Tibial nerve (tissue), 4 donors: ENCODE measurements around the gene STRN3. TPM values are rescaled to one million over a fixed set of nuclear protein-coding genes. Genes with fewer than 3 reads are reported as not detected.

ENCODE experiments used
- DNase-seq, 2 donors: peaks; one replicate each; pipeline ENCODE4 v3.0.0-alpha.2; 2019; ENCODE audit warnings: low spot score in 2 of 2
- H3K27ac ChIP-seq, 4 donors: fragments of 200-600 bp; sonication (generic) in 3 of 4; one replicate each; pipeline ENCODE4 v1.5.1; 2017 to 2019; ENCODE audit warnings: mild to moderate bottlenecking in 1 of 4
- H3K27me3 ChIP-seq, 2 donors: fragments of 200-600 bp; sonication (generic) in 1 of 2; one replicate each; pipeline versions ENCODE4 v1.5.1 to v1.6.0; 2017 to 2019
- H3K36me3 ChIP-seq, 3 donors: fragments of 200-600 bp; sonication (generic); one replicate each; pipeline ENCODE4 v1.5.1; 2018 to 2019
- H3K4me1 ChIP-seq, 4 donors: fragments of 200-600 bp; sonication (generic) in 3 of 4; one replicate each; pipeline ENCODE4 v1.5.1; 2017 to 2019
- H3K4me3 ChIP-seq, 4 donors: fragments of 200-600 bp; sonication (generic) in 3 of 4; one replicate each; pipeline ENCODE4 v1.5.1; 2017 to 2019; ENCODE audit warnings: mild to moderate bottlenecking in 1 of 4, moderate library complexity in 1 of 4
- H3K9me3 ChIP-seq, 4 donors: fragments of 200-600 bp; sonication (generic) in 3 of 4; one replicate each; pipeline ENCODE4 v1.5.1; 2017 to 2019
- EP300 ChIP-seq, 2 donors: sonication (generic); formaldehyde crosslinking; IDR thresholded peaks; one replicate each; pipeline ENCODE4 v1.6.1; 2017; ENCODE audit warnings: antibody characterized with exemption in 2 of 2, mild to moderate bottlenecking in 1 of 2
- POLR2A ChIP-seq, 2 donors: fragments of 450-650 bp; IDR thresholded peaks; one replicate each; pipeline ENCODE4 v1.6.1; 2017; ENCODE audit warnings: antibody characterized with exemption in 2 of 2, mild to moderate bottlenecking in 2 of 2, moderate library complexity in 2 of 2
- WGBS, 2 donors: methylation state at CpG; one replicate each; pipeline ENCODE4 v1.1.5; 2018; 5-methylcytosine and 5-hydroxymethylcytosine counted together
- total RNA-seq, 4 donors: library from RNA; depleted of rRNA; stranded (reverse); fragments of >200 nt; gene quantifications; one replicate each; pipeline ENCODE4 v1.1.0, GENCODE V29; 2016
- TF ChIP-seq, protein P1 (sequence below), 5 experiments: fragments of 200-600 bp in 3 of 5; fragments of 450-650 bp in 2 of 5; sonication (generic) in 3 of 5; IDR thresholded peaks; one replicate each; pipeline ENCODE4 v1.5.1; 2016 to 2019; ENCODE audit warnings: antibody characterized with exemption in 5 of 5, mild to moderate bottlenecking in 3 of 5, moderate library complexity in 2 of 5

STRN3 gene
- total RNA-seq, 4 donors from 2014 or later = 33.5 to 68.8 (median 57.0) TPM

DNA sequence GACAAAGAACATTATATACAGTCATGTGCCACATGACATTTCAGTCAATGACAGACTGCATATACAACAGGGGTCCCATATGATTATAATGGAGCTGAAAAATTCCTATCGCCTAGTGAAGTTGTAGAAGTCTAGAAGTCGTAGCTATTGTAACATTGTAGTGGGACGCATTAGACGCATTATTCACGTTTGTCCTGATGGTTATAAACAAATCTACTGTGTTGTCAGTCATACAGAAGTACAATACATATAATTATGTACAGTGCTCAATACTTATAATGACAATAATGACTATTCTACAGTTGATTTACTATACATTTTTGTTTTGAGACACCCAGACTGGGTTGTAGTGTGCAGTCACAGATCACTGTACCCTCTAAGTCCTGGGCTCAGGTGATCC, 64.8 kb downstream of the STRN3 start:
- 72 to 75% methylated on average over 5 of the region's 5 CpGs for WGBS, 2 donors

DNA sequence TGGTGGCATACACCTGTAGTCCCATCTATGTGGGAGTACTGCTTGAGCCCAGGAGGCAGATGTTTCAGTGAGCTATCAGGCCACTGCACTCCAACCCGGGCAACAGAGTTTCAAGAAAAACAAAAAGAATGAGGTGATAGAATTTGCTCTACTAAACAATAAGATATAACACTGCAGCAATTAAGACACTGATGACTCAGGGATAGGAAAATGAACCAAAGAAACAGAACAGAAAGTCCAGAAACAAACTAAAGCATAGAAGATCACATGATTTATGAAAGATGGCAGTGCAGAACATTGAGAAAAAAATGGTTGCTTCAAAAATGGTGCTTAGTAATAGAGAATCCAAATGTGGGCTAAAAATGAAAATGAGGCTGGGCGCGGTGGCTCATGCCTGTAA, 66.0 kb downstream of the STRN3 start:
- H3K36me3 ChIP-seq = peaks cover 0 to 12% (median 0%) of the 10 kb centered on the region in 3 donors
- no peak for TF ChIP-seq EP300 (IDR thresholded peaks at IDR 0.05)
- no peak for TF ChIP-seq POLR2A (IDR thresholded peaks at IDR 0.05)
- TF ChIP-seq, protein P1, sequence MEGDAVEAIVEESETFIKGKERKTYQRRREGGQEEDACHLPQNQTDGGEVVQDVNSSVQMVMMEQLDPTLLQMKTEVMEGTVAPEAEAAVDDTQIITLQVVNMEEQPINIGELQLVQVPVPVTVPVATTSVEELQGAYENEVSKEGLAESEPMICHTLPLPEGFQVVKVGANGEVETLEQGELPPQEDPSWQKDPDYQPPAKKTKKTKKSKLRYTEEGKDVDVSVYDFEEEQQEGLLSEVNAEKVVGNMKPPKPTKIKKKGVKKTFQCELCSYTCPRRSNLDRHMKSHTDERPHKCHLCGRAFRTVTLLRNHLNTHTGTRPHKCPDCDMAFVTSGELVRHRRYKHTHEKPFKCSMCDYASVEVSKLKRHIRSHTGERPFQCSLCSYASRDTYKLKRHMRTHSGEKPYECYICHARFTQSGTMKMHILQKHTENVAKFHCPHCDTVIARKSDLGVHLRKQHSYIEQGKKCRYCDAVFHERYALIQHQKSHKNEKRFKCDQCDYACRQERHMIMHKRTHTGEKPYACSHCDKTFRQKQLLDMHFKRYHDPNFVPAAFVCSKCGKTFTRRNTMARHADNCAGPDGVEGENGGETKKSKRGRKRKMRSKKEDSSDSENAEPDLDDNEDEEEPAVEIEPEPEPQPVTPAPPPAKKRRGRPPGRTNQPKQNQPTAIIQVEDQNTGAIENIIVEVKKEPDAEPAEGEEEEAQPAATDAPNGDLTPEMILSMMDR (IDR thresholded peaks at IDR 0.05) = no peak
- peaks cover 0 to 10% (median 0%) of the 10 kb centered on the region in 4 donors for H3K4me1 ChIP-seq
- H3K4me3 ChIP-seq = no peak overlapping the region
- H3K9me3 ChIP-seq = peaks cover 0 to 3% (median 0%) of the 10 kb centered on the region in 4 donors
- no peak for DNase-seq
- no peaks in the 10 kb centered on the region for H3K27me3 ChIP-seq
- WGBS, 2 donors = 90 to 96% methylated on average over 3 of the region's 3 CpGs
- no peak overlapping the region for H3K27ac ChIP-seq

More for the DNA sequence above, 64.8 kb downstream of the STRN3 start:
- Histone ChIP-seq H3K9me3 (peaks cover 0 to 14% (median 3%) of the 10 kb centered on the region in 4 donors), H3K27ac (no peak overlapping the region), H3K4me1 (peaks cover 0 to 10% (median 0%) of the 10 kb centered on the region in 4 donors), H3K27me3 (no peaks in the 10 kb centered on the region), H3K36me3 (peaks cover 0 to 23% (median 0%) of the 10 kb centered on the region in 3 donors), H3K4me3 (no peak overlapping the region)
- TF ChIP-seq POLR2A (IDR thresholded peaks at IDR 0.05) = no peak
- no peak for TF ChIP-seq EP300 (IDR thresholded peaks at IDR 0.05)
- TF ChIP-seq, protein P1 (IDR thresholded peaks at IDR 0.05) = no peak
- DNase-seq = no peak

DNA sequence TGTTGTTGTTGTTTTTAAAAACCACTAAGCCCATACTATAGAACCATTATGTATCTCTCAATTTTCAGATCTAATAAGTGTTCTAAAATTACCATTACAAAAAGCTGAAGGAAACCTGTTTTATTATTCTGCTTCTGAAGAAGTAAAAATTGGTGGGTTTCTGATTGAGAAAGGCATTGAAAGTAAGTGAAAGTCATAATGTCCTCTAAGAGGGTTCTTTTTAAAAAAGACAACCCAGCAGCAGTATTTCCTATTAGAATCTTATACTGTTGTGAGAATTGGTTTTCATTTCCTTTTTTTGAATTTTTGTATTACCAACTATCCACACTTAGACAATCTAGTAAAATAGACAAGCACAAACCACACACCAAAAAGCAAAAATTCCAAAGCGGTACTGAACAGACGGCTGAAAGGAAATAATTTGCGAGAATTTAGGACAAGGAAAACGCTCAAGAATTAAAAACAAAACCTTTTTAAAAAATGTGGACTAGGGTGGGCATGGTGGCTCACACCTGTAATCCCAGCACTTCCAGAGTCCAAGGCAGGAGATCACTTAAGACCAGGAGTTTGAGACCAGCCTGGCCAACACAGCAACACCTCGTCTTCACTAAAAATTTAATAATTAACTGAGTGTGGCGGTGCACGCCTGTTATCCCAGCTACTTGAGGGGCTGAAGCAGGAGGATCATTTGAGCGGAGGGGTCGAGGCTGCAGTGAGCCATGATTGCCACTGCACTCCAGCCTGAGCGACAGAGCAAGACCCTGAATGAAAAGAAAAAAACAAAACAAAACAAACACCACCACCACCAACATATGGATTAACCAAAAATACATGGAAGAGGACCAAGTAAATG, 67.4 kb downstream of the STRN3 start:
- 91 to 92% methylated on average over 10 of the region's 10 CpGs for WGBS, 2 donors
- peaks cover 0 to 9% (median 0%) of the 10 kb centered on the region in 3 donors for H3K36me3 ChIP-seq
- H3K27ac ChIP-seq = no peak overlapping the region
- no peaks in the 10 kb centered on the region for H3K27me3 ChIP-seq
- DNase-seq = no peak
- no peak overlapping the region for H3K4me3 ChIP-seq
- peaks cover 0 to 10% (median 0%) of the 10 kb centered on the region in 4 donors for H3K4me1 ChIP-seq
- no peaks in the 10 kb centered on the region for H3K9me3 ChIP-seq
- TF ChIP-seq POLR2A (IDR thresholded peaks at IDR 0.05) (no peak), EP300 (IDR thresholded peaks at IDR 0.05) (no peak)

DNA sequence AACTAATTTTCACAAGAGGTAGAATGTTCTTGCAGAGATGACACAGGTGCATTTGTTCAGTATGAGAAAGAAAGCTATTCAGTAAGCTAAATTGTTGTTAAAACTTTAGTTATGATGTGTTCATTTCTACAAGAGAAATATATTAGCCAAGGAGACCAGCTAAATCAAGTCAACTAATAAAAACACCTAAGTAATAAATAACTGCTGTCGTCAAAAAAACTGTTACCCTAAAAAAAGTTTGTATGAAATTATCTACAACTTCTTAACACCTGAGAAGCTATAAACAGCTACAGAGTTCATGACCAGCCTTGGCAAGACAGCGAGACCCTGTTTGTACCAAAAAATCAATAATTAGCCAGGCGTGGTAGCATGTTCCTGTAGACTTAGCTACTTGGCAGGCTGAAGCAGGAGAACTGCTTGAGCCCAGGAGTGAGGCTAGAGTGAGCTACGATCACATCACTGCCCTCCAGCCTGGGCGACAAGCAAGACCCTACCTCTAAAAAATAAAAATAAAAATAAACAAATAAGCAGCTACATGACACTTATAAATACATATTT, 68.3 kb downstream of the STRN3 start:
- no peak overlapping the region for H3K4me3 ChIP-seq
- H3K27me3 ChIP-seq = no peaks in the 10 kb centered on the region
- no peaks in the 10 kb centered on the region for H3K9me3 ChIP-seq
- WGBS, 2 donors = 78 to 88% methylated on average over 5 of the region's 5 CpGs
- no peak for DNase-seq
- H3K27ac ChIP-seq = no peak overlapping the region
- no peak for TF ChIP-seq POLR2A (IDR thresholded peaks at IDR 0.05)
- TF ChIP-seq, protein P1 (IDR thresholded peaks at IDR 0.05) = no peak
- TF ChIP-seq EP300 (IDR thresholded peaks at IDR 0.05) = no peak
- peaks cover 0 to 17% (median 0%) of the 10 kb centered on the region in 3 donors for H3K36me3 ChIP-seq
- H3K4me1 ChIP-seq = peaks cover 0 to 10% (median 0%) of the 10 kb centered on the region in 4 donors

GRCh38 chr14:30949651-30950050, 76.5 kb downstream of the STRN3 start:
- no peaks in the 10 kb centered on the region for H3K27me3 ChIP-seq
- no peak overlapping the region for H3K27ac ChIP-seq
- TF ChIP-seq POLR2A (IDR thresholded peaks at IDR 0.05) = no peak
- TF ChIP-seq EP300 (IDR thresholded peaks at IDR 0.05) = no peak
- TF ChIP-seq, protein P1 (IDR thresholded peaks at IDR 0.05) = no peak
- peaks cover 0 to 6% (median 0%) of the 10 kb centered on the region in 4 donors for H3K4me1 ChIP-seq
- H3K4me3 ChIP-seq = no peak overlapping the region
- no peak for DNase-seq
- no peaks in the 10 kb centered on the region for H3K9me3 ChIP-seq
- peaks cover 0 to 62% (median 2%) of the 10 kb centered on the region in 3 donors for H3K36me3 ChIP-seq
- 97 to 100% methylated on average over 2 of the region's 2 CpGs for WGBS, 2 donors
